CD4-positive, alpha-beta T cell treated with Interleukin-17A for 1 hour (primary cell): ENCODE results near the gene ATF2.
A peak's percentile ranks its signal among the peaks of the same experiment; 100 is the strongest.

Experiments used
- DNase-seq: peaks from one replicate; pipeline ENCODE4 v3.0.0-alpha.2; 2020

ATF2 gene

DNA sequence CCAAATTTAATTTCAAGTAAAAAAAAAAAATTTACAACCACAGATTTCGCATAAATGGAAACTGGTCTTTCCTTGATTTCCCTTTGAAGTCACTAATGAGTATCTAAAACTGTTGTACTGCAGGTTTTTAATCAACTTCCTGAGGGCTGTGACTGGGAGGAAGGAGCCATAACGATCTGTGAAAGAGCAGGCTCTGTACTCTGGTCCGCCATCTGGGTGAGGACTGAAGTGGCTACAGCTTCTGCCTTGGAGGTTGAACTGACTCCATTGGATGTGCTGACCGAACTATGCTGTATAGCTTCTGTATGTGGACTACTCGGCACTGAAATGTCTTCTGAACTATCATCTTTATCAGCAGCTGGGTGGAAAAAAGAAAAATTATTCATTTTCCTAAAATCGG lies 93.5 kb downstream of the ATF2 start:
- no peak for DNase-seq

DNA sequence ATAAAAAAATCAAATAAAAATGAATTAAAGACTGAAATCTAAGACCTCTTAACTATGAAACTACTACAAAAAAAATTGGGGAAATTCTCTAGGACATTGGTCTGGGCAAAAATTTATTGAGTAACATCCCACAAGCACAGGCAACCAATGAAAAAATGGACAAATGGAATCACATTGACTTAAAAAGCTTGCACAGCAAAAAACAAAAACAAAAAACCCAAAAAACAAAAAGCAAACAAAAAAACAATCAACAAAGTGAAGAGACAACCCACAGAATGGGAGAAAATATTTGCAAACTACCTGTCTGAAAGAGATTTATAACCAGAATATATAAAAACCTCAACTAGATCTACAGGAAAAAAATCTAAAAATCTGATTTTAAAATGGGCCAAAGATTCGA lies 99.5 kb downstream of the ATF2 start:
- no peak for DNase-seq

DNA sequence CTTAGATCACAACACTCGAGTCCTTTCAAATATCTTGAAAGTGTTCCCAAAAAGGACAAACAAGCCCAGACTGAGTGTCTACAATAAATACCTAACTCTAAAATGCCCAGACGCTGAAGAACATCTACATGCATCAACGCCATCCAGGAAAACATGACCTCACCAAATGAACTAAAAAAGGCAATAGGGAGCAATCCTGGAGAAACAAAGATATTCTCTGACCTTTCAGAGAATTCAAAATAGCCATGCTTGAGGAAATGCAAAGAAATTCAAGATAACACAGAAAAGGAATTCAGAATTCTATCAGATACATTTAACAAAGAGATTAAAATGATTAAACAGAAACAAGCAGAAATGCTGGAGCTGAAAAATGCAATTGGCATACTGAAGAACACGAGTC lies 101.6 kb downstream of the ATF2 start:
- DNase-seq = no peak

DNA sequence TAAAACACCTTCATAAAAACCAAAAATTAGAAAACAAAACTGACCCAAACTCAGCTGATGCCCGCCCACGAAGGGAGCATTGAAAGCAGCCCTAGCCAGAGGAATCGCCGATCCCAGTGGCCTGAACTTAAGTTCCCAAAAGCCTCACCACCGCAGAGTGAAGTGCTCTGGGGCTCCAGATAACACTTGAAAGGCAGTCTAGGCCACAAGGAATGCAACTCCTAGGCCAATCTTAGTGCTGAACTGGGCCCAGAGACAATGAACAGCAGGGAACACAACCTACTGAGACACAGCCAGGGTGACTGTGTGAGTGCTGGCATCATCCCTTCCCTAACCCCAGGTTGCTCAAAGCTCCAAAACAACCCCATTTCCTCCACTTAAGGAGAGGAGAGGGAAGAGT lies 103.2 kb downstream of the ATF2 start:
- DNase-seq = no peak

DNA sequence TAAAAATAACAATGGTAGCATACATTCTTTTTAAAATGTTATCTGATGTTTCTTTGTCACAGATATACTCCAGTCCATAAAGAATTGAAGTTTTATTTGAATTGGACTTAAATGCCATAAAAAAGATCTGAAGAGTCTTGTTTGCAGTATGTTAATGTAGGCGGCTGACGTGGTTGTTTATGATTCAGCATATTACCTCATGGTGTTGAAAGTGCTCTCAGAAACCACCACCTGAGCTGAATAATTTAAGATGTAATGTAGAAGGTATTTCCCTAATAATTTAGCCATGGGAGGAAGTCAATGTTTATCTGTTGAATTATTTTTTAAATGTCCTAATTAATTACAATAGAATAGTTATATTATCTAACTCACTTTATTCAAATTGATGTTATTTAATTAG lies 104.3 kb downstream of the ATF2 start:
- no peak for DNase-seq

DNA sequence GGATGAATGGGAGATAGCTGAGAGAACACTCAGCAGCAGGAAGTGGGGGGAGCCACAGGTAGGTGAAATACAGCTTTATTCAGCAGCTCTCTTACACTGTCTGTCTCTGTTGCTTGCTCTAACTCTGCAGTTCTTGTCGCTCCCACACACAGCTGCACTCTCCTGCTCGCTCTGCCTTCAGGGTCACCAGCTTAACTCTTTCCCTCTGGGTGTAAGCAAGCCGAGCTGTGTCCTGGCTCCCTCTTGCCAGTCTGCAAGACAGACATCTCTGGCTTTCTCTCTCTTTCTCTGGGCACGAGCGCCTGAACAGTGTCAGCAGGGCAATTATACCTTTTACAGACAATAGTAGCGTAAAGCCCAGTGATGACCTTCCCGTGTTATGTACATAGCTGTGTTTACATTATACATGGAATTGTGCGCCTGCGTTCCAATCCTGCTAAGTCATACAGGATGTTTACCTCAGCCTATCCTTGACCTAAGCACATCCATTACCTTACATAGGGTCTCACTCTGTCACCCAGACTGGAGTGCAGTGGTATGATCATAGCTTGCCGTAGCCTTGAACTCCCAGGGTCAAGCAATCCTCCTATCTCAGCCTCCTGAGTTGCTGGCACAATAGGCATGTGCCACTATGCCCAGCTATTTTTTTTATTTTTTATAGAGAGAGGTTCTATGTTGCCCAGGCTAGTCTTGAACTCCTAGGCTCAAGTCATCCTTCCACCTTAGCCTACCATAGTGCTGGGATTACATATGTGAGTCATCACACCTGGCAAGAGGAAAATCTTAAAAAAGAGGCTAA lies 105.0 kb downstream of the ATF2 start:
- DNase-seq = no peak

DNA sequence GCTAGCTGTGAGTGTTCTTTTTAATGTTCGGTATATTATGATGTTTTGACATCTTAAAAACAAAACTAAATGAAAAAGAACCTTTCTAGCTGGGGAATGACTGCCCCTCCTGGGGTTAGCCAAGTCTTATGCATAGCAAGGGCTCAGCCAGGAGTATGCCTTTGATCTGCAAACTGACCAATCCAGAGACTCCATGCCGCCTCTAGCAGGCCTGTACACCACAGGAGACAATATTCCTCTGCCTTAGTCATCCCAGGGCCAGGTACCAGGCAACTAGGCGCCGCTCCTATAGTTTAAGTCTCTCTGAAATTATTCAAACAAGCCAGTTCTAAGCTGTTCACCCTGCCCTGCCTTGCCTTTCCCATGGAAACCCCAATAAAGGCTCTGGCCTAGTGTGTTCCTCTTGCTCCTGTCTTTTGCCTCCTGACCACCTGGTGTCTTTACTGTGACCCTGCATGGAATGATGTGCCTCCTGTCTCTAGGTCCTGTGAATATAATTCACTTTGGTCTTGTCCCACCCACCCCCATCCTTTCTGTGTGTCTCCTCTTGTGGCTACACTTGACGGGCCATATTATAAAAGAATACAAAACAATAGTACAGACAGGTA lies 110.8 kb downstream of the ATF2 start:
- DNase-seq = no peak

DNA sequence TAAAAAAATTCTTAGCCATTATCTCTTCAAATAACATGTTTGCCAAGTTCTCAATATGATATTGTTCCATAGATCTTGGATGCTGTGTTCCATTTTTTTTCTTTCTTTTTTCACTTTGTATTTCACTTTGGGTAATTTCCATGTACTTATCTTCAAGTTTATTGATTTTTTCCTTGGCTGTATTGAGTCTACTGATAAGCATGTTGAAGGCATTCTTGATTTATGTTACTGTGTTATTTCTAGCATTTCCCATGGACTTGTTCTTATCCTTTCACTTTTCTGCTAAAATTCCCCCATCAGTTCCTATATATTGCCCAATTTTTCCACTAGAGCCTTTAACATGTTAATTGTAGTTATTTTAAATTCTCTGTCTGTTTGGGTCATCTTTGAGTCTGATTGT lies 112.0 kb downstream of the ATF2 start:
- DNase-seq = no peak

DNA sequence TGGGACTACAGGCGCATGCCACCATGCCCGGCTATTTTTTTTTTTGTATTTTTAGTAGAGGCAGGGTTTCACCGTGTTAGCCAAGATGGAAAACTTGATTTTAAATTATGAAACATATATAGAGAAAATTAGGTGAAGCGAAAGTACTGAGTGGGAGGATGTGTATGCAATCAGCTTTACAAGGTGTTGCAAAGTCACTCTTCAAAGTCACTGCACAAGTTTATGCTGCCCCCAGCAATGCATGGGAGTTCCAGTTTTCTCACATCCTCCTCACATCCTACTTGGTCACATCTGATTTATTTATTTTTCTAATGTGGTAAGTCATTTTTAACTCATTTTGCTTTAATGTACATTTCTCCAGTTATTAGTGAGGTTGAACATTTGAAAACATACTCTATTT lies 113.7 kb downstream of the ATF2 start:
- DNase-seq = no peak

DNA sequence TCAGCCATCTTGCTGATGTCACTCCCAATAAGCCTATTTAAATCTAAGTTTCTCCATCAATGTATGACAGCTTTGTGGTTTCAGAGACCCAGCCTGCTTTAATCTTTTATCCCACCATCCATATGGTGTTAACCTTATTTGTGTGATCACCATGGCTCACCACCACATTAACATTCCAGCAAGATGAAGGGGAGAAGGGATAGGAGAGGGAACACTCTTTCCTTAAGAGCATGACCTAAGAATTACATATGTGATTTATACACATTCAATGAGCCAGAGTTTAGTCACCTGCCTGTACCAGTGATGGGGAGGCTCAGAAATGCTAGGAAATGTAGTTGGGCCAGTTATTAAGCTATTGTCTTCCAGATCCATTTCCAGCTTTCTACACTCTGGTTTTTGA lies 118.3 kb downstream of the ATF2 start:
- DNase-seq = no peak

DNA sequence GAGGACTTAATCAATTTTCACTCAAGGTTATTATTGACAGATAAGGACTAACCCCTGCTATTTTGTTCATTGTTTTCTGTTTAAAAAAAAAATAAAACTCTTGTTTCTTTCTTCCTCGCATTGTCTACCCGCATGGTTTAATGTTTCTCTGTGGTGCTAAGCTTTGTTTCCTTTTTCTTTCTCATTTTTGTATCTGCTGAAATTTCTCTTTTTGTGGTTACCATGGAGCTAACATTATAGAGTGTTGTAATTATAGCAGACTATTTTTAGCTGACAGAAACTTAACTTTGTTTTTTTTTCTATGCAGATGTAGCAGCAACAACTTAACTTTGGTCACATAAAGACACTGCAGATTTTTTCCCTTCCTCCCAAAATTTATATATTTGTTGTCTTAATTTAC lies 119.7 kb downstream of the ATF2 start:
- DNase-seq = no peak

DNA sequence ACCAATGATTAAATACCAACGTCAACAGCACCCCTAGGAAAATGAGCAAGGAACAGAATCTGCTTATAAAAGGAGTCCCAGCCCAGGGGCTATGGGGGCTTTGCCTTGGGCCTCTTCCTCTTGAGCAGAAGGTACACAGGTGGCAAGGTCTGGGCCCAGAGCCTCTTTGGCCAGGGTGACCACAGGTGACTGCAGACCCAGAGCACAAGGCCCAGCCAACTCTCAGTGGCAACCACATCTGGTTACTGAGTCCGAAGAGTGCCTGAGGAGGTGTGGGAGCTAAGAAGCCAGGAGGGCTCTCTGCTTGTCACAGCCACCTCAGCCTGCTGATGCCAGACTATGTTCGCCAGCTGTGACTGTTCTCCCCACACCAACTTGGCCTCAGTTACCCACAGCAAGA lies 128.5 kb downstream of the ATF2 start:
- no peak for DNase-seq

DNA sequence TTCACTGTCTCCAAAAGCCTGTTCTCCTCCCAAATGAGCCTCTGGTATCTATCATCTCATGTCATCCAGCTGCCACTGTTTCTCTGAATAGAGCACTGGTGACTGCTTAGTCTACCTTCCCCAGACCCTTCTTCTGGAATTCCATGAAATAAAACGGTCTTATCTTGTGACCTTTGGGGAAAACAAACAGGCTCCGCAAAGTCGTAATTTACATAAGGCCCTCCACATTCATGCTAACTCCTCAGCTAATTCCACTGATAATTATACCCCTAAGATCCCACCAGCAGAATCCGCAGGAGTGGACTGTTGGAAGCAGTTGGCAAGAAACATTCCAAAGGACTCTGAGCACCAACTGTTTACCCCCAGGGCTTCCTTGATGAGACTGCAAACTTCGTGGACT lies 129.0 kb downstream of the ATF2 start:
- DNase-seq = no peak

DNA sequence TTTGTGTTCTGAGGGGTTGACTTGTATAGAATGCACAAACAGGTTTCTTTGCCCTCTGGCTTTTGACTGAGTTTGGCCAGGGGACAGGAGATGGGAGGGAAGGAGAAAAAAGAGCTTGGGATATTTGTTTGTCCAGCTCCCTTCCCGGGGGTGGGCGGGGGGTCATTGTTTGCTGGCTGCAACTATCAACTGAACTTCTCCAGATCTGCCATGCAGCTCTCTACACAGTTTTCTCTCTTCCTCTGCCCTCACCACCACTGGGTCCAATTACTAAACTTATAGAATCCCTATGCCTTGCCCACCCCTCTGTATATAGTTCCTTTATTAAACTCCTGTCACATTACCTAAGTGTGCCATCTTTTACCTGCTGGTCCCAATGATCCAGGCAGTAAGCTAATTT lies 130.1 kb downstream of the ATF2 start:
- no peak for DNase-seq

DNA sequence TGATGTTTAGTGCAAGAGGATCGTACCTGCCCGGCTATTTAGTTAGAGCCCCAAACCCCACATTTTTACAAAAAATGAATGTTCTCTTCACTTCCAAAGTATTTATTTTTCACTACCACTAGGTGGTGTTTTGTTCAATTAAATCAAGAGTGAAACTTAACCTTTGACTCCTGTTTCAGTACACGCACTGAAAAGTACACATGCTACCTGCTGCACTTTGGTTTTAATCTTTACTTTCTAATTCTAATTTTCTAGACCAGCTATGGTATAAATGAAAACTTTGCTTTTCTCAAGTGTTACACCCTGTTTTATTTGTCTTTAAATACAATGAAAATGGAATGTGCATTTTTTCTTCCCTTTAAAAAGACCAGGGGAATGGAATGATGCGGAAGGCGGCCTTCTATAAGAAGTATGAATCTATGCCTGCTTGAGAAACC lies 131.4 kb downstream of the ATF2 start:
- DNase-seq = peak; percentile 49

DNA sequence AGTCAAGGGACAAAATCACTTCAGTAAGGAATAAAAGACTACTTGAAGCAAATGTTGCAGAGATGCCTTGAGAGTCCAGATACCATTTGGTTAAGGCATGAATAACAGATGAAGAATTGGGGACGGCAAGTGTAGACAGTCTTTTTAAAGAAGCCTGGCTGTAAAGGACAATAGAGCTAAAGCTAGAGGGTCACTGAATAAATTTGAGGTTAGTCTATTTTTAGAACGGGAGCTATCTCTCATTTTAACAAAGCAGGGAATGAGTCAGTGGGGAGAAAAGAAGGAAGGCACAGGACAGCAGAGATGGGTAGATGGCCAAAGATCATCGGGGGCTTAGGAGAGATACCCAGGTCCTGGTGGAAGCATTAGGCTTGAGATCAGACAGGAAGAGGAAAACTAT lies 132.2 kb downstream of the ATF2 start:
- no peak for DNase-seq

DNA sequence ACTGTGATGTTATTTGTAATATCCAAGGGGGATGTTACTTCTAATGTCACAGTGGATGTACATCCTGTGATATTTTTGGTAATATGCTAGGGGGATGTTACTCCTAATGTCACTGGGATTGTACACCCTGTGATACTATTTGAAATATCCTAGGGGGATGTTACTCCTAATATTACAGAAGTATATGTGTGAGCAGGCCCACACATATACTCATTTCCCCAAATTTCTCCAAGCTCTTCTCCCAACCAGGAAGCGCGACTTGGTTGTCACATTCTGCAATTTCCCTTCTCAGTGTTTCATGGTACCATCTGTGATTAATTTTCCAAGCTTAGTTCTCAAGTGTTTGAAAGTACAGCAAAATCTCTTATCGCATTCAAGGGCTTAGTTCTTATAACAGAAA lies 133.3 kb downstream of the ATF2 start:
- no peak for DNase-seq

DNA sequence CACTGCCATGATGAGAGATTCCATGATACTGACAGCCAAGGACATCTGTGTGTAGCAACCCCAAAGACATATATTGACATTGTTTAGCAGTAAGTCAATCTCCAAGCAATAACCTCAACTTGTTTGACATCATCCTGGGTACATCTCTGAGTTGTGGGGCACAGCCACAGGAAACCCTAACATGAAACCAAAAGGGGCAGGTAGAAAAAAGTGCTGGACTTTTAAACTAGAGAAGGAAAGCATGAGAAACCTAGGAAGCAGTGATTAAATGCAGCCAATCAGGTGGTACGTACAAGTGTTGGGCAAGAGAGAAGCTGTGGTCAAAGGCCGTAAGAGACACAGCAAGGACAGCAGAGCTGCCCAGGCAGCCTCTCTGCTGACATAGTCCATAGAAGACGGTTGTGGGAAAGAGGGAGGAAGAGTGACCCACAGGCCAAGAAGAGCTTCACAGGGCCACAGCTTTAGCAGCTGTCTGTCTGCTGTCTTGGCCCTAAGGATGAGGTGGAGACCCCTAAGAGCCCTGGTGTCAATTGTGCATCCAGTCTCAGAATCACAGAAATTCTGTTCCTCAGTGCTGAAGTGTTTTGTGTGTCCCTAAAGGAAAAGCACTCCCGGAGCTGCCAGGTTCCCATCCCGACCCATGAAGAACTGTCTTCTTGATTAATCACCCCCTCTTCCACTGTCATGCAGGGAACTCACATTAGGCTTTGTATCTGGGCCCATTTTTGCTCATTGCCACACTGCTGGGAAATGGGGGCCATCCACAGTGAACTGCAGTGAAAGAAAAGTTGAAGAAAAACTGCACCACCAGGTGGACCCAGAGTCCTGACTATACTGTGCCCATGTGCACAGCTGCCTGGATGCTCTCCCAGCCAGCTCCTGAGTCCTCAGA lies 137.4 kb downstream of the ATF2 start:
- no peak for DNase-seq

DNA sequence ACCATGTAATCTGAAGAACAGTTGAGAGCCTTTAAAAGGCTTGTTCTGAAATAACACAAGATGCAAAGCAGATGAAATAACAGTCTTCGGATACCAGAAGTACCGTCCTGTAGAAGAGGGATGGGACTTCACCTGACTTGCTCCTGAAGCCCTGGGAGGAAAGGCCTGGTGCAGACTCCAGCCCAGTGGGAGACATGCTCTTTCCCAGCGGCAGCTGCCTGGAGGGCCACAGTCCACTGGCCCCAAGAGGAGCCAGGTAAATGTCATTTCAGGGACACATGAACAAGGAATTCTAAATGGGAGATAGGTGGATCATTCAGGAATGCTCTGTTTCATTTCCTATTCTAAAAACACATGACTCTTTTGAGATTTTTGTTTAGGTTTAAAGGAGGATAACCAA lies 140.2 kb downstream of the ATF2 start:
- no peak for DNase-seq

DNA sequence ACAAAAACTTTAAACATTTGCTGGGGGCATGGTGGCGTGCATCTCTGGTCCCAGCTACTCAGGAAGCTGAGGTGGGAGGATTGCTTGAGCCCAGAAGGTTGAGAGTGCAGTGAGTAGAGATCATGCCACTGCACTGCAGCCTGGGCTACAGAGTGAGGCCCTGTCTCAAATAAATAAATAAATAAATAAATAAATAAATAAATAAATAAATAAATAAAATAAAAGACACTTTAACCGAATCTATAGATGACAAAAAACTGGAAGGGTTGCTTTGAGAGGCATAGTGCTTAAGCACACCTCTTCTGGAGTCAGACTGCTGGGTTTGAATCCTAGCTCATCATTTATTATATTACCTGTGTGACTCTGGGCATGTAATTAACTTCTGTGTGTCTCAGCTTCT lies 141.6 kb downstream of the ATF2 start:
- no peak for DNase-seq

DNA sequence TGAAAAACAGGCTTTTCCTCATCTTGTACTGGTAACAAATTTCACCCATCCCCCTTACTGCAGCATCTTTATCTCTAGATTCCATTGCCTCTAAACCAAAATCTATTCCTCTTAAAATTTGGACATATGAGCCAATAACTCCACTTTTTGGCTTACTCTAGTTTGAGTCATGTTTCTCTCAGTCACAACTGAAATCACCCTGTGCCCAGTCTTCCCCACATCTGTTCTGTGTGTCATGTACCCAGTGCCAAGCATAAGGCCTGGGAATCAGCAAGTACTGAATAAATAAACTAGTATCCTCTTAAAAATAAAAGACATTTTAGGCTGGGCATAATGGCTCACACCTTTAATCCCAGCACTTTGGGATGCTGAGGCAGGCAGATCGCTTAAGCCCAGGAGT lies 142.1 kb downstream of the ATF2 start:
- no peak for DNase-seq

DNA sequence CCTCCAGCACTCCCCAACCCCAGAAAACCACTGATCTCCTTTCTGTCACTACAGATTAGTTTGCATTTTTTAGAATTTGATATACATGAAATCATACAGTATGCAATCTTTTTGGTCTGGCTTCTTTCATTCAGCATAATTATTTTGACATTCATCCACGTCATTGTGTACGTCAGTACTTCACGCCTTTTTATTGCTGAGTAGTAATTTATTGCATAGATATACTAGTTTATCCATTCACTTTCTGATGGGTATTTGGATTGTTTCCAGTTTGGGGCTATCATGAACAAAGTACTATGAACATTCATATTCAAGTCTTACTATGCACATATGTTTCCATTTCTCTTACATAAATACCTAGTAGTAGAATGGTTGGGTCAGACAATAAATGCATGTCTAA lies 142.8 kb downstream of the ATF2 start:
- DNase-seq = no peak

DNA sequence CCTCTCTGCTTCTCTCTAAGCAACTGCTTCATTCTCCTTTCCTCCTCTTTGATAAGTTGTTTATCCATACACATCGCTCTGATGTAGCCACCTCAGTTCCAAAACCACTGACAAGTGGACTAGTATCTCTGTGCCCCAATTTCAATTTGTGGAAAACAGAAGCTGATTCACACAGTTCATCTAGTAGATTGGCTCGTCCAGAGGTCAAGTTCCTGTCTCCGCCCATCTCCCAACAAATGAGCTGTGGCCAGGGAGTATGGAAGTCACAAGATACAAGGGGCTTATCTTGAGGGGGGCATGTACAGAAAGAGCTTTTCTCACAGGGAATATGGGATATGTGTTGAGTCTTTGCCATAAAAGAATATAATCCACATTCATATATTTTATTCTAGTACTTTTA lies 145.1 kb downstream of the ATF2 start:
- no peak for DNase-seq
